ENCODE data around the gene DLG2. TPM values are rescaled to one million over a fixed set of nuclear protein-coding genes. Genes with fewer than 3 reads are reported as not detected.

Gene DLG2
- total and polyA plus RNA-seq, 2 of the 8 experiments (the other 6 are each of a cell fraction or from before 2014, with no cell fraction given), result 1.7 to 14.3 TPM

DNA sequence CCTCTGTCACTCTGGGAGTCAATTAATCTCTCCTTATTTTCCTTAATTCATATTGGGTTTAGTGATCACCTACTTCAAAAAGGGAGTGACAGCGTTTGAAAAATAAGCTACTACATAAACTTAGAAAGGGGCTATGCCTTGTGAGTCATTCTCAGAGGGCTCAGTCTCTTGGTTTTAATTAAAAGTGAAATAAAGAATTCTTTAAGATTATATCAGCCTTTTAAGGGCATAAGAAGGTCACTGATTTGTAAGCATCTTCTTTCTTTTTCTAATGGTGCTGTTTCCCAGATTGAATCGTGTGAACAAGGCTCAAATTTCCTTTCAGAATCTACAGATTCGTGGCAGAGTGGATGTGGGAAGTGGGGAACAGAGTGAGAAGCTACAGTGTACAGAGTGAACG, 1704.8 kb downstream of the DLG2 start:
- Histone ChIP-seq H2AK5ac (ENCODE audit: low read depth, low read length) (no peak overlapping the region), H3K56ac (replicated peaks; ENCODE audit: insufficient read length, low read depth, low read length) (no peak overlapping the region), H3K27ac (ENCODE audit: low read depth, low read length) (no peak overlapping the region), H3K4me3 (ENCODE audit: extremely low read depth in 1 of 4, insufficient read depth in 2 of 4, low read depth in 3 of 4, low read length in 4 of 4) (no peak overlapping the region), H4K20me1 (replicated peaks in 1 of 2; ENCODE audit: control insufficient read depth in 1 of 2, insufficient read depth in 2 of 2, low read length in 2 of 2) (no peaks in the 10 kb centered on the region), H2BK5ac (ENCODE audit: low read depth, low read length) (no peak overlapping the region), H3K23me2 (ENCODE audit: low read depth, low read length) (no peaks in the 10 kb centered on the region), H2BK15ac (ENCODE audit: low read length) (no peak overlapping the region), H2BK12ac (ENCODE audit: low read depth, low read length) (no peak overlapping the region), H3K36me3 (ENCODE audit: control insufficient read depth in 2 of 4, insufficient read depth in 4 of 4, low read length in 3 of 4) (no peaks in the 10 kb centered on the region), H4K8ac (ENCODE audit: extremely low read depth, insufficient read depth, low read length) (no peak overlapping the region), H3K23ac (ENCODE audit: insufficient read length) (no peak overlapping the region), H3K79me2 (ENCODE audit: control insufficient read depth in 1 of 2, insufficient read depth in 2 of 2, low read length in 2 of 2) (no peaks in the 10 kb centered on the region), H4K91ac (replicated peaks; ENCODE audit: insufficient read length, low read length) (no peak overlapping the region), H2BK120ac (replicated peaks; ENCODE audit: low read depth, low read length) (no peak overlapping the region), H2BK20ac (ENCODE audit: low read length) (no peak overlapping the region), H3K4me1 (replicated peaks in 1 of 4; ENCODE audit: control insufficient read depth in 3 of 4, insufficient read depth in 4 of 4, low read length in 3 of 4) (no peaks in the 10 kb centered on the region), H4K5ac (ENCODE audit: insufficient read length, low read depth, low read length) (no peak overlapping the region), H3K18ac (ENCODE audit: extremely low read depth, low read length) (no peak overlapping the region), H3K79me1 (ENCODE audit: low read depth, low read length) (no peaks in the 10 kb centered on the region), H3K4ac (replicated peaks; ENCODE audit: insufficient read length, low read depth, low read length) (no peak overlapping the region), H3K27me3 (replicated peaks in 1 of 4; ENCODE audit: control insufficient read depth in 3 of 4, extremely low read depth in 1 of 4, insufficient read depth in 3 of 4, low read length in 3 of 4) (no peaks in the 10 kb centered on the region), H2AFZ (ENCODE audit: low read length) (no peak overlapping the region), H3K14ac (ENCODE audit: insufficient read length) (no peak overlapping the region), H3K9me3 (ENCODE audit: insufficient read depth in 2 of 2, low read depth in 1 of 2, low read length in 1 of 2) (no peaks in the 10 kb centered on the region), H3K9ac (replicated peaks in 1 of 4; ENCODE audit: extremely low read depth in 1 of 4, low read depth in 3 of 4, low read length in 3 of 4) (no peak overlapping the region), H3K4me2 (ENCODE audit: insufficient read depth in 1 of 2, low read depth in 2 of 2, low read length in 2 of 2) (no peak overlapping the region)
- DNase-seq (ENCODE audit: low read depth in 1 of 2, low spot score in 2 of 2), result no peak
- ChIA-PET POLR2A (ENCODE audit: partially characterized antibody) (no interaction called here), CTCF (ENCODE audit: partially characterized antibody) (interaction anchor here (1.0 to 1.3 kb wide), 2 partner anchors 15 to 86 kb away, joined by 3 to 4 read pairs; no protein-coding TSS in a partner anchor)
- WGBS, 2 experiments (ENCODE audit: extremely low coverage in 1 of 2, insufficient coverage in 1 of 2, insufficient read length in 1 of 2, insufficient replicate concordance in 2 of 2, low coverage in 1 of 2, low lambda C conversion rate in 2 of 2, missing lambda C conversion rate in 1 of 2), result 86% methylated on average over 4 of the region's 4 CpGs; no CpG with 5 or more reads in 1 of the 2 experiments
- no peak for FAIRE-seq
- TF ChIP-seq CTCF (IDR thresholded peaks at IDR 0.05; ENCODE audit: control extremely low read depth in 1 of 3, insufficient read depth in 1 of 3, low read depth in 1 of 3, low read length in 3 of 3) (no peak), NRF1 (IDR thresholded peaks at IDR 0.05; ENCODE audit: low read depth, low read length) (no peak), CHD2 (IDR thresholded peaks at IDR 0.05; ENCODE audit: low read length) (no peak), ASH2L (IDR thresholded peaks at IDR 0.05; ENCODE audit: low read length) (no peak), EP300 (IDR thresholded peaks at IDR 0.05; ENCODE audit: borderline replicate concordance in 1 of 2, low read depth in 2 of 2, low read length in 2 of 2) (no peak), PHF8 (conservative IDR thresholded peaks at IDR 0.05; ENCODE audit: low read depth, low read length) (no peak), POU5F1 (IDR thresholded peaks at IDR 0.05; ENCODE audit: low read depth, low read length) (no peak), TCF12 (IDR thresholded peaks at IDR 0.05; ENCODE audit: low read depth, low read length) (no peak), POLR2A (IDR thresholded peaks at IDR 0.05; ENCODE audit: control extremely low read depth in 1 of 2, low read depth in 2 of 2, low read length in 2 of 2) (no peak), GTF2F1 (IDR thresholded peaks at IDR 0.05; ENCODE audit: borderline replicate concordance, low read depth, low read length) (no peak), ATF3 (IDR thresholded peaks at IDR 0.05; ENCODE audit: insufficient read depth, low read depth, low read length) (no peak)
- TF ChIP-seq, protein P1, sequence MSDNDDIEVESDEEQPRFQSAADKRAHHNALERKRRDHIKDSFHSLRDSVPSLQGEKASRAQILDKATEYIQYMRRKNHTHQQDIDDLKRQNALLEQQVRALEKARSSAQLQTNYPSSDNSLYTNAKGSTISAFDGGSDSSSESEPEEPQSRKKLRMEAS (IDR thresholded peaks at IDR 0.05), result no peak
